KG1 (cell line): ENCODE results near the gene RNPEPL1.
"Not testable (repeated sequence)": the region's sequence is repeated elsewhere in the genome, so short reads cannot be mapped to it uniquely, and the experiment has no call there.

ENCODE experiments used
- DNase-seq: peaks from one replicate; lab custom pipeline; 2025; lab: John Stamatoyannopoulos, UW

RNPEPL1 gene, protein sequence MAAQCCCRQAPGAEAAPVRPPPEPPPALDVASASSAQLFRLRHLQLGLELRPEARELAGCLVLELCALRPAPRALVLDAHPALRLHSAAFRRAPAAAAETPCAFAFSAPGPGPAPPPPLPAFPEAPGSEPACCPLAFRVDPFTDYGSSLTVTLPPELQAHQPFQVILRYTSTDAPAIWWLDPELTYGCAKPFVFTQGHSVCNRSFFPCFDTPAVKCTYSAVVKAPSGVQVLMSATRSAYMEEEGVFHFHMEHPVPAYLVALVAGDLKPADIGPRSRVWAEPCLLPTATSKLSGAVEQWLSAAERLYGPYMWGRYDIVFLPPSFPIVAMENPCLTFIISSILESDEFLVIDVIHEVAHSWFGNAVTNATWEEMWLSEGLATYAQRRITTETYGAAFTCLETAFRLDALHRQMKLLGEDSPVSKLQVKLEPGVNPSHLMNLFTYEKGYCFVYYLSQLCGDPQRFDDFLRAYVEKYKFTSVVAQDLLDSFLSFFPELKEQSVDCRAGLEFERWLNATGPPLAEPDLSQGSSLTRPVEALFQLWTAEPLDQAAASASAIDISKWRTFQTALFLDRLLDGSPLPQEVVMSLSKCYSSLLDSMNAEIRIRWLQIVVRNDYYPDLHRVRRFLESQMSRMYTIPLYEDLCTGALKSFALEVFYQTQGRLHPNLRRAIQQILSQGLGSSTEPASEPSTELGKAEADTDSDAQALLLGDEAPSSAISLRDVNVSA

DNA sequence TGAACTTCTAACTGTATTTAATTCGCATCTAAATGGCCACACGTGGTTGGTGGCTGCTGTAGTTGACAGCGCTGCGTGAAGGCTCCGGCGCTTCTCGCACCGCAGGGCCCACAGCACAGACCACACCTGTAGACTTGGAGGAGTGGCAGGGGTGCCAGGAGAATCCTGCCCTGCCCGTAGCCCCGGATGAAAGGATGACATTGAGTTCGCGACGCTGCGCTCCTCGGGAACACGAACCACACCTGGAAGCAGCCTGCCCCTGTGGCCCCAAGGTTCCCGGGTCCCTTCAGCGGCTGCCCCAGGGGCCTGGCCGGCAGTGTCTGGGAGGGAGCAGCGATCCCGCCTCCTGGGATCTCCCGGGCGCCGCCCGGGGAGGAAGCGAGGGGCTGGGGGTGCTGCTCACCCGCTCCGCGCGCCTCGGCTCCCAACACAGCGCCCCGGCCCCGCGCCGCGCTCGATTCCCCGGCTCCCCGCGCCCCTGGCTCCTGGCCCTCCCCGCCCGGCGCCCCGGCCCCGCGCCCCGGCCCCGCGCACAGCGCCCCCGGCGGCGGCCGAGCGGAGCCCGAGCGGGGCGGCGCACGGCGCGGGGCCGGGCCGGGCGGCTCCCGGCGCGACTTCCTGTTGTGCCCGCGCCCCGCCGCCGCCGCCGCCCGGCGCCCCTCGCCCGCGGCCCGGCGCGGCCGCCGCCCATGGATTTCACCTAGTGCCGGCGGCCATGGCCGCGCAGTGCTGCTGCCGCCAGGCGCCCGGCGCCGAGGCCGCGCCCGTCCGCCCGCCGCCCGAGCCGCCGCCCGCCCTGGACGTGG is at the start of gene RNPEPL1:
TSS of gene RNPEPL1 (plus strand) at position 613 of the 806 bp plus-strand sequence. CDS start at position 716, 103 bp downstream.
- no peak for DNase-seq

DNA sequence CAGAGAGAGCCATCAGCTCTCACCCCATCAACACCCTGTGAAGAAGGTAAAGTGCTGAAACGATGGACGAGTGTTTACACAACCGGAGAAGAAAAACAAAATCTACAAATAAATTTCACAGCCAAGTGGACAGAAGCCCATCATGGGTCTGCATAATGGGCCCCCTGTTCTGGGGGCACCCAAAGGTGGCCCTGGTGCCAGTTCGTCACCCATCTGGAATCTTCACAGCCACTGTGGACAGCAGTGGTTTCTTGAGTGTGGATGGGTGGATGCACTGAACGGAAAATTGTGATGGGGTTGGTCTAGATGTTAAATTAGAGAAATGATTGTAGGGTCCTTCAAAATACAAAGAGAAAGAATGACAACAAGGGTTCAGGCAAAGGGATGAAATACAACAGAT is 49.3 kb upstream of the RNPEPL1 start:
- DNase-seq = no peak

DNA sequence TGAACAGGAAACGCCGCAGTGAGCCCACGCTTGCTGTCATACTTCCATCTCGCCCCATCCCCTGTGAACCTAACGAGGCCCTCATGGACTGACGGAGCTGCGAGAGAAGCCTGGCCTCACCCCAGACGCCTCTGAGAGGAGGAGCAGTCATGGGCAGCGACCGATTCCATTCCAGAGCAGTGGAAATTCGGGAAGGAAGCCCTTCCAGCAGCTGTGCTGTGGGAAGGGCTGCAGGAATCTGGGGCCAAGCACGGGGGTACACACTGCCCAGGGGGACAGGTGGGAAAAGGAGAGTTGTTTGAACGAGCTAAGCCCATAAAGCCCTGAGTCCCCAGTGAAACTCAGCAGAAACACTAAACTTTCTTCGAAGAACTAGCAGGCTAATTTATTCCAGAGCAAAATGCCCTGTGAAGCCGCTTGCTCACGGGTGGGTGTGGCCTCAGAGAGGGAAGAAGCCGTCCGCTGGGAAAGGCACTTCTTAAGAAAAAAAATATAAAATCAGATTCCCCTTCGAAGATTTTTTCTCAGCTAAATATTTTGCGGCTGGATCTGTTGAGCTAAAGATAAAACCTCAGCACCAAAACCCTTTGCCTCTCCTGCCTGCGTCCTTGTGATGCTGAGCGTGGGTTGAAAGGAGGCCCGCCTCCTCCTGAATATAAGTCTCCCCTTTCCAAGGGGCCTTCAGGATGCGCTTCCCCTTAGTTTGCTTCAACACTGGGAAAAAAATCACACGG is 48.7 kb upstream of the RNPEPL1 start:
- DNase-seq = no peak

DNA sequence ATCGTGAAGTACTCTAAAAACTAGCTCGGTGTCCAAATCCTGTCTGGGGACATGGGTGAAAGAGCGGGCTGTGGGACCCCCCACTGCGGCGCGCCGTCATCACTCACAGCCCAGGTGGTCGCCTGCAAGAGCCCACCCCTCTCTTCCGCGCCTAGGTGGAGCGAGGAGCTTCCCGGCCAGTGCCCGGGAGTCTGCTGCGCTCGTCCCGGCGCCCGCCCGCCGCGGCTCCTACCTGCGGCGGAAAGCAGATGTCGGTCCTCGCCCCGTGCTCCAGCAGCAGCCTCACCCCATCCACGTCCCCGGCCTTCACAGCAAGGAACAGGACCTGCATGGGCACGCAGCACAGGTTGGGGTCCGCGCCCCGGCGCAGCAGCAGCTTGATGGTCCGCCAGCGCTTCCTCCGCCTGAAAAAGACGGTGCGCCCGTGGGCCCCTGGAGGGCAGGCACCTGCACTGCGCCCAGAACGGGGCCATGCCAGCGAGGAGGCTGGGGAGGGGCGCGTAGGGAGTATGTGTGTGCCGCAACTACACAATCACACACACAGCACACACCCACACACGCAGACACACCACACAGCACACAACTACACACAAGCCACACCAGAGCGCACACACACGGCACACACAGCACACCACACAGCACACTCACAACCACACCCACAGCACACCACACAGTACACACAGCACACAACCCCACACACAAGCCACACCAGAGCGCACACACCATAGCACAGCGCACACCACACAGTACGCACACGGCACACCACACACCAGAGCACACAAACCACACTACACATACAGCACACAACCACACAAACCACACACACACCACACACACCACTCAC is 47.9 kb upstream of the RNPEPL1 start:
- DNase-seq = no peak

DNA sequence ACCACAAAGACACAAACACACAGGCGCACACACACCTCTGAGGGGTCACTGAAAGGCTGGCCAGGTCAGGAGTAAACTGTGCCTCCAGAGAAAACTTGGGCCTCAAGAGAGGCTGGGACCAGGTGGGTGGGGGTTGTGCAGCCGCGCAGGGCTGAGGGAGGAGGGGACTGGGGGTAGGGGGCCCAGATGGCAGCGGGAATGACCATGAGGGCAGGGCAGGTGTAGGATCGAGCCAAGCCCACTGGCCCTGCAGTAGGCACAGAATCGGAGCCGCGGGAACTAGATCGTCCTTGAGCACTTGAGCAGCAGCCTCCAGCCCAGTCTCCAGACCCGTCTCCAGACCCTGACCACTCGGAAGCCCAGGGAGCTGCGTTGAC is 47.3 kb upstream of the RNPEPL1 start:
- DNase-seq = no peak

DNA sequence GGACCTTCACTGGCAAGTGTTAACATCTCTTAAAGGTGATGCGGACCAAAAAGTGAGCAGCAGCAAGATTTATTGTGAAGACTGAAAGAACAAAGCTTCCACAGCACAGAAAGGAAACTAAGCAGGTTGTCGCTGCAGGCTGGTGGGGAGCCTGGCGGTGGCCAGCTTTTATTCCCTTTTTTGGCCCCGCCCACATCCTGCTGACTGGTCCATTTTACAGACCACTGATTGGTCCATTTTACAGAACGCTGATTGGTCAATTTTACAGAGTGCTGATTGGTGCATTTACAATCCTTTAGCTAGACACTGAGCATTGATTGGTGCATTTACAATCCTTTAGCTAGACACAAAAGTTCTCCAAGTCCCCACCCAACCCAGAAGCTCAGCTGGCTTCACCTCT is 46.4 kb upstream of the RNPEPL1 start:
- not testable (repeated sequence) for DNase-seq

DNA sequence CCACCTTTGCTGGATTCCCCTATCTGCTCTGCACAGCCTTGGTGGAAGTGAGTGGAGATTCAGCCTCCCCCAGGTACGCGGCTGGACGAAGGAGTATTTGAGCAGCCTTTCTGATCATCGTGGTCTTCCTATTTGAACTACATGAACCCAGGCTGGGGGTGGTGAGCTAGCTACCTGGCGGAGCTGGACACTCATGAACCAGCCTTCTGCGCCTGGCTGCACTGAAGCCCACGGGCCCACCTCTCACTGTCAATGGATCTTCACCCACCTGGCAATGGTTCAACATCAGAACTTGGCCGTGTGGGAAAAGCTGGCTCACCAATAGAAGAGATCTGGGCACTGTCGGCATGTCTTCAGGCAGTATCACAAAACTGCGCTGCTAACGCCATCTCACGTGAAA is 45.9 kb upstream of the RNPEPL1 start:
- no peak for DNase-seq

DNA sequence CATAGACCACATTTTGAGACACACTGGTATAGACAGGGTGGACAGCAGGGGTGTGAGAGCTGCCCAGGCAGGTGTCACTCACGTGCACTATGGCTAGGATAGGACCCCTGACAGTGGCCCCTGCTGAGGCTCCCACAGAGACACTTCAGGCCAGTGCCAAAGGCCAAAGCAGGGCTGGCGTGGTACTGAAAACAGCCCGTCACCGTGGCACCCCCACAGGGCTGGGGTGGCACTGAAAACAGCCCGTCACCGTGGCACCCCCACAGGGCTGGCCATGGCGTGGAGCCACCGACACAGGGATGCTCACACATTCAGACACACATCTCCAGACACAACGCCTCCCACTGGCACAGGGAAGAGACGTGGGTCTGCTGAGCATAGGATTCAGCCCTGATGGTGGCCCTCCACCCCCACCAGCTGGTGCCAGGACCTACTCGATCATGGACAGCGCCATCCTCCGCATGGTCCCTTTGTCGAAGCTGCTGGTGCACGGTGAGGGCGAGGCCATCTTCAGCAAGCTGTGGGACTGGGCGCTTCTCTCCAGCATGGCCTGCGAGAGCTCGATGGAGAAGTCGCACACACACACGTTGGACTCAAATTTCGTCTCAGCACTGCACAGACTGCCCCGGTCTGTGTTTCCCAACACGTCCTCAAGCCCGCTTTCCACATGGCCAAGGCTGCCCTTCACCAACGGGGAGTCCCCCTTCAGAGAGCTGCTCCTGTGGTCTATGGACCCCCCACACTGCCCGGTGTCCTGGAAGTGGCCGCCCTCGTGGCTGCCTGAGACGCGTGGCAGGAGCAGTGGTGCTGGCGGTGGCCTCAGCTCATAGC is 44.6 kb upstream of the RNPEPL1 start:
- DNase-seq = no peak

DNA sequence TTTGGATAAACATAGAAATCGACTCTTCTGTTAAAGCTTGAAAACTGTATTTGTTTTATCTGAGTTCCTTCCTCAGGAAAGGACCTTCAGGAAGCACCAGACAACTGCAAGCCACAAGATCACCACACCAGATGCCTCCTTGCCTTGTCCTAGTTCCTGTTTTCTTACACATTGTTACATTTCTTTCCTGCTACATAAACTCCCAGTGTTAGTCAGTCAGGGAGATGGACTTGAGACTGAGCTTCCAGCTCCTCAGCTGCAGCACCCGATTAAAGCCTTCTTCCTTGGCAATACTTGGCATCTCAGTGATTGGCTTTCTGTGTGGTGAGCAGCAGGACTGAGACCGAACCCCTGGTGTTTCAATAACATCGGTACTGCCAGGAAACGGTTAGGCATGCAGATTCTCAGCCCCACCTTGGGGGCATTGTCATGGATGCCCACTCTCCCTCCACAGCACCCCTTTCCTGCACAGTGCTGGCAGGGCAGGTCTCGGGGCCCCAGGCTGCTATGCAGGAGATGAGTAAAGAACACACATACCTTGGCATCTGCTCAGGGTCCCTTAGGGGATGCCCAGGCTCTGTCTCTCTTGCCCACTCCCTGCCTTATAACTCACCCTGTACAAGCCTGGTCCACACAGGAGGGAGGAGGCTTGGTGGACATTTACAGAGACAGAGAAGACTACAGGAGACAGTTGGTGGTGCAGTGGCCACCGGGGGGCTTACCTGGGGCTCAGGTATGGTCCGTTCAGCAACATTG is 43.1 kb upstream of the RNPEPL1 start:
- peak; percentile 8 for DNase-seq

DNA sequence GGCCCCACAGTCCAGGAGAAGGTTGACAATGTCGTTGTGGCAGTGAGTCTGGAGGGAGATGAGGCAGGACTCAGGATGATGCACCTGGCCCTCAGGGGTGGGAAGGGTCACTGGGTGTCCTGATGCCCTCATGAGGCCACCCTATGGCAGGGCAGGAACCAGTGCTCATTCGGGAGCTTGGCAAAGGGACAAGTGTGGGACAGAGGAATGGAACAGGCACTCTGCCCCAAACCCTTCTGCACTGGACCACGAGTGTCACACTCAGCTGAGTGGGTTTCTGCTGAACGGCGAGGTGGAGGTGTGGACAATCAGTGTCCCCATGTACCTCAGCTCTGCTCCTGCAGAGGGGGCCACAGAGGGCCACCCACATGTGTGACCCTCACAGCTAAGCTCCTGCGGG is 42.5 kb upstream of the RNPEPL1 start:
- no peak for DNase-seq

DNA sequence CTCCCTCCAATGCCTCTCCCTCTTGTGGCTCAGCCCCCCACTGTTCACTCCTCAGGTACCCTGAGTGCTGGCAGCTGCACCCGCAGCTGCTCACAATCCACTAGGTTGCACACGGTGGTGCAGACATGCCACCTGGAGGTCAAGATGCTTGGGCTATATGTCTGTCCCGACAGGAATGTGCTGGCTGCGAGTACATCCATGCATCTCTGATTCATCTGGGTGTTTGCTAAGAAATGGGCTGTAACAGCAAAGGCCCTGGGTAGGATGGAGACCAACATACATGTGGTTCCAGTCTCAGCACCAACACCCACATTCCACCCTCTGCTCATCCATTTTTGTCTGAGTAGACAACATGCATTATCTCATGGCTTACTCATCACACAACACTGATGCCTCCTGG is 41.8 kb upstream of the RNPEPL1 start:
- no peak for DNase-seq

DNA sequence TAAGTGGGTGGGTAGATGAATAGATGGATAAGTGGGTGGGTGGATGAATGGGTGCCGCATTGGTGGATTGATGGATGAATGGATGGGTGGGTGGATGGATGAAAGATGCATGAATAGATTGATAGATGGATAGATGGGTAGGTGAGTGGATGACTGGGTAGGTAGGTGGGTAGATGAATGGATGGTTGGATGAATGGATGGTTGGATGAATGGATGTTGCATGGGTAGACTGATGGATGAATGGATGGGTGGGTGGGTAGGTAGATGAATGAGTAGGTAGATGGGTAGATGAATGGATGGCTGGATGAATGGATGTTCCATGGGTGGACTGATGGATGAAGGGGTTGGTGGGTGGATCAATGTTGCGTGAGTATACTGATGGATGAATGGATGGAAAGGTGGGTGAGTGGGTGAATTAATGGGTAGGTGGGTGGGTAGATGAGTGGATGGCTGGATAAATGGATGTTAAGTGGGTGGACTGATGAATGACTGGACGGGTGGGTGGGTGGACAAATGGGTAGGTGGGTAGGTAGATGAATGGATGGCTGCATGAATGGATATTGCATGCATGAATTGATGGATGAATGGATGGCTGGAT is 41.0 kb upstream of the RNPEPL1 start:
- no peak for DNase-seq

DNA sequence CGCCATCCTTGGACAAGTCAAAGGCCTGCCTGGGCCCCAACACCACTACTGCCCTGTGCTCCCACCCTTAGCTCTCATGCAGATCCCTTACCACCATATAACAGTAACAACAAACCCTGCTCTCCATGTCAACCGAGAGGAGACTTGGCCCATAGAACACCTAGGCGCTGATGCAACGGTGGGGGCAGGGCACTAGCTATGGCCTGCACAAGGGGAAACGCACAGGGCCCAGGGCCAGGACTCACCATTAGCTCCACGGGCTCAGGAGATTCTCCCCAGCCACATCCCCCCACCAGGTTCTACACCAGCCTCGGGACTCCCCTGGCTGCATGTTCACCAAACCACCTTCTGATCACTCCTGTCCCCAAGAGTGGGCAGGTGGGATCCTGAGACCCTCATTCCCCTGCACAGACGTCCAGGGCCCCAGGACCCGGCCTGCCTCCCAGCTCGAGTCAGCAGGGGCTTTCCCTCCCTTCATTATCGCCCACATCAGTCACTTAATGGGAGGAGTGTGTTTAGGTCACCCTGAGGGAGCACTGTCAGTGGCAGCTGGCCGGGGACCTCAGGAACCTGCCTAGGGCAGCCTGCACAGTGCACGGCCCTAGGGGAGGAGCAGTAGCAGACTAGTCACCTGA is 39.8 kb upstream of the RNPEPL1 start:
- DNase-seq = no peak

DNA sequence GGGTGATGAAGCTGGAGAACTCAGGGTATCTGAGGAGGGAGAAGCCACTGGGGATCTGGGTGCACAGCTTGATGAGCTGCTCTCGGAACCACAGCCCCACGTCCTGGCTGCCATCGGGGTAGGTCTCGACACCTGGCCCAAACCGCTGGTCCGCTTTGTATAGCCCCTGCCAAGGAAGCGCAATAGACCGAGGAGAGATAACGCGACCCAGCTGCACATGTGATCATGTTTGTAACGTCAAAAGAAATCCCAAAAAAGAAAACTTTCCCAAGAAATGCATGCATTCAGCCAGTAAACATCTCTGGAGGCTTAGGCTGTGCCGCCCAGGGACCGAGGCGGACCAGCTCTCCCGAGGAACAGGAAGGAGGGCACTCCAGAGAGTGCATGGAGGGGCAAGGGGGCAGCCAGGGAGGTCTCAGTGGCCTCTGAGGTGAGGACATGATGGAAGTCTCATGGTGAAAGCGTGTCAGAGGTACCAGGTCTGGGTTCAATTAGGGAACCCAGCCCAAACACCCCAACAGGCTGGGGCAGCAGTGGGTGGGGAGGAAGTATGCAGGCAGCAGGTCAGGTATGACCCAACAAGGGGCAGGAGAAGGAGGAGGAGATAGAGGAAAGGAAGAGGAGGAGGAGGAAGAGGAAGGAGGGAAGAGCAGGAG is 38.8 kb upstream of the RNPEPL1 start:
- DNase-seq = no peak

DNA sequence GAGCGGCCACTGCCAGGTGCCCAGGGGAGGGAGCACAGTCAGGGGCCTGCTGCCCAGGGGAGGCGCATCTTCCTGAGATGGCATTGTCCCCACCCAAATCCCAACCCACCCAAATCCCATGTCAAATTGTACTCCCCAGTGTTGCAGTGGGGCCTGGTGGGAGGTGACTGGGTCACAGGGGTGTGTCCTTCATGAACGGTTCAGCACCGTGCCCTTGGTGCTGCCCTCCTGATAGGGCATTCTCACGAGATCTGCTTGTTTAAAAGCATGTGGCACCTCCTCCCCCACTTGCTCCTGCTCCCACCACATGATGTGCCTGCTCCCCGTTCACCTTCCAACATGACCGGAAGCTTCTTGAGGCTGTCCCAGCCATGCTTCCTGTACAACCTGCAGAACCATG is 38.1 kb upstream of the RNPEPL1 start:
- no peak for DNase-seq

DNA sequence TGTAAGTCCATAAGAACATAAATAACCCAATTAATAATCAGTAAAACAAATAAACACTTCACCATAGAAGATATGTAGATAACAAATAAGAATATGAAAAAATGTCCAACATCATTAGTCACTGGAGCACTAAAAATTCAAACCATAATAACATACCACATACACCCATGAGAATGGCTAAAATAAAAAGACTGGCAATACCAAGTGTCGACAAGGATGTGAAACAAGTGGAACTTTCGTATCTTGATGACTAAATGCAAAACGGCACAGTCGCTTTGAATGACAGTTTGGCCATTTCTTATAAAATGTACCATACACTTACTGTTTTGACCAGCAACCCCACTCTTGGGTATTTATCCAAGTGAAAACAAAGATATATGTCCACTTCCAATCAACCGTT is 37.2 kb upstream of the RNPEPL1 start:
- DNase-seq = no peak

DNA sequence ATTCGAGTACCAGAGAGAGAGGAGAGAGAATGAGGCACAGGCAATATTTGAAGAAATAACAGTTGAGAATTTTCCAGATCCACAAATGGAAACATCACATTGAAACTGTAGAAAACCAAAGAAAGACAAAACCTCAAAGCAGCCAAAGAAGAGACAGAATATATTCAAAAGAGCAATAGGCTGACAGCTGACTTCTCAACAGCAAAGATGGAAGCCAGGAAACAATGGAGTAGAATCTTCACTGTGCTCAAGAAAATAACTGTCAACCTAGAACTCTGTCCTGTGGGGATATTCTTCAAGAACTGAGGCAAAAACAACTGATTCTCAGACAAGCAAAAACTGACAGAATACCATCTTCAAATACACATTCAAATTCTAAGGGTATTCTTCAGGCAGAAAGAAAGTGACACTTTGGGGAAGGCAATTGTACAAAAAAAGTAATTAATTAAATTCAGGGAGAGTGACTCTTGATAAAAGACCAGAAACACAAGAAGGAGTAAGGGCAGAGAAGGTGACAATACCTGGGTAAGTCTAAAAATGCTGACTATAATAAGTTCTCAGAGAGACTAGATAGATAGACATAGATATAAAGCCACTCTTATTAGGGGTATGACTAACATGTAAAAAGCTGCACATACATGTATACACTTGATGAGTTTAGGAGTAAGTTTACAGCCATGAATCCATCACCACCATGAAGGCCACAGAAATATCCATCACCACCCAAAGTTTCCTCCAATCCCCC is 36.1 kb upstream of the RNPEPL1 start:
- DNase-seq = no peak
